GM23338 (cell line): ENCODE data around the gene CCDC167. TPM values are rescaled to one million over a fixed set of nuclear protein-coding genes. Genes with fewer than 3 reads are reported as not detected.

ENCODE experiments used
- ATAC-seq: fragments of 200-7000 bp; cut with Tn5 transposase; 3 replicates; pipeline ENCODE4 v1.9.1; 2020
- DNase-seq: peaks from one replicate; pipeline ENCODE4 v3.0.0-alpha.2; 2015; ENCODE audit warnings: low spot score
- H2AFZ ChIP-seq: fragments of 200-600 bp; sonication (generic); 2 replicates; pipeline ENCODE4 v1.8.0; 2016; ENCODE audit warnings: antibody characterized with exemption, mild to moderate bottlenecking, moderate library complexity
- H3F3A ChIP-seq: fragments of 200-600 bp; sonication (generic); replicated peaks from 2 replicates; pipeline ENCODE4 v1.8.0; 2017; ENCODE audit warnings: antibody characterized with exemption, mixed run types, low read depth
- H3K27ac ChIP-seq: fragments of 200-600 bp; sonication (generic); 2 replicates; pipeline ENCODE4 v1.6.1; 2016; ENCODE audit warnings: low read depth
- H3K27me3 ChIP-seq: fragments of 200-600 bp; sonication (generic); 2 replicates; pipeline ENCODE4 v1.8.0; 2016; ENCODE audit warnings: mild to moderate bottlenecking, mixed run types, moderate library complexity; ENCODE audit not compliant: insufficient read depth
- H3K36me3 ChIP-seq: fragments of 200-600 bp; sonication (generic); 2 replicates; pipeline ENCODE4 v1.8.0; 2016; ENCODE audit warnings: mild to moderate bottlenecking; ENCODE audit not compliant: insufficient read depth
- H3K4me1 ChIP-seq: fragments of 200-600 bp; sonication (generic); 2 replicates; pipeline ENCODE4 v1.8.0; 2016; ENCODE audit warnings: mild to moderate bottlenecking, moderate library complexity; ENCODE audit not compliant: insufficient read depth
- H3K4me2 ChIP-seq: fragments of 200-600 bp; sonication (generic); 2 replicates; pipeline ENCODE4 v1.7.1; 2017; ENCODE audit warnings: mixed run types
- H3K4me3 ChIP-seq: fragments of 200-600 bp; sonication (generic); 2 replicates; pipeline ENCODE4 v1.6.1; 2016; ENCODE audit warnings: mixed run types
- H3K79me2 ChIP-seq: fragments of 200-600 bp; sonication (generic); replicated peaks from 2 replicates; pipeline ENCODE4 v1.8.0; 2017; ENCODE audit warnings: mild to moderate bottlenecking; ENCODE audit not compliant: insufficient read depth
- H3K9me2 ChIP-seq: fragments of 200-600 bp; sonication (generic); 2 replicates; pipeline ENCODE4 v1.8.0; 2017; ENCODE audit not compliant: insufficient read depth
- H4K20me1 ChIP-seq: fragments of 200-600 bp; sonication (generic); replicated peaks from 2 replicates; pipeline ENCODE4 v1.8.0; 2017; ENCODE audit warnings: mild to moderate bottlenecking; ENCODE audit not compliant: insufficient read depth
- H3K27ac Mint-ChIP-seq: 2 replicates; pipeline ENCODE4 v1.8.0; 2020; ENCODE audit warnings: inconsistent platforms, mild to moderate bottlenecking, moderate library complexity, mixed read lengths
- H3K27me3 Mint-ChIP-seq: 3 replicates; pipeline ENCODE4 v1.8.0; 2022; ENCODE audit warnings: low read depth, mild to moderate bottlenecking, moderate library complexity, mixed read lengths, inconsistent platforms; ENCODE audit not compliant: insufficient read depth, poor library complexity
- H3K36me3 Mint-ChIP-seq: 3 replicates; pipeline ENCODE4 v1.8.0; 2021; ENCODE audit warnings: low read depth, mild to moderate bottlenecking, inconsistent platforms, moderate library complexity, mixed read lengths
- H3K4me1 Mint-ChIP-seq: 3 replicates; pipeline ENCODE4 v1.8.0; 2020; ENCODE audit warnings: mild to moderate bottlenecking, inconsistent platforms, mixed read lengths
- H3K4me3 Mint-ChIP-seq: 3 replicates; pipeline ENCODE4 v1.8.0; 2021; ENCODE audit warnings: moderate library complexity, mild to moderate bottlenecking, inconsistent platforms, mixed read lengths
- H3K9me3 Mint-ChIP-seq: 3 replicates; pipeline ENCODE4 v1.8.0; 2020; ENCODE audit warnings: moderate library complexity, mild to moderate bottlenecking, inconsistent platforms, mixed read lengths
- EZH2phosphoT487 ChIP-seq: fragments of 200-600 bp; sonication (generic); IDR thresholded peaks from one replicate; pipeline ENCODE4 v1.8.1; 2018; ENCODE audit warnings: antibody characterized with exemption; ENCODE audit not compliant: unreplicated experiment
- JUNB ChIP-seq: IDR thresholded peaks from one replicate; pipeline ENCODE4 v1.6.1; 2016; ENCODE audit warnings: antibody characterized with exemption; ENCODE audit not compliant: unreplicated experiment
- POLR2AphosphoS5 ChIP-seq: IDR thresholded peaks from 2 replicates; pipeline ENCODE4 v1.6.1; 2016; ENCODE audit warnings: antibody characterized with exemption, low read depth
- ZNF114 ChIP-seq: fragments of 250-450 bp; sonication (Bioruptor Pico); IDR thresholded peaks from 2 replicates; pipeline ENCODE4 v1.5.0; 2020; ENCODE audit warnings: mild to moderate bottlenecking, moderate library complexity
- polyA plus RNA-seq: library from polyadenylated mRNA; unstranded; fragments of >200 nt; fragmentation: Nextera tagmentation; extraction: Ambion mirVana; gene quantifications from 2 replicates; pipeline ENCODE4 v1.2.1, GENCODE V29; 2016
- total RNA-seq: library from RNA; depleted of rRNA; stranded (reverse); fragments of >200 nt; shearing (Covaris generic); gene quantifications from 2 replicates; pipeline ENCODE4 v1.2.3, GENCODE V29; 2014
- TF ChIP-seq, protein P1 (sequence below): fragments of 250-450 bp; sonication (Bioruptor Pico); IDR thresholded peaks from 2 replicates; pipeline ENCODE4 v1.5.0; 2020; ENCODE audit warnings: mild to moderate bottlenecking, moderate library complexity

The CCDC167 gene
- total and polyA plus RNA-seq, 2 experiments from 2014 or later: 17.6 to 21.4 TPM

DNA sequence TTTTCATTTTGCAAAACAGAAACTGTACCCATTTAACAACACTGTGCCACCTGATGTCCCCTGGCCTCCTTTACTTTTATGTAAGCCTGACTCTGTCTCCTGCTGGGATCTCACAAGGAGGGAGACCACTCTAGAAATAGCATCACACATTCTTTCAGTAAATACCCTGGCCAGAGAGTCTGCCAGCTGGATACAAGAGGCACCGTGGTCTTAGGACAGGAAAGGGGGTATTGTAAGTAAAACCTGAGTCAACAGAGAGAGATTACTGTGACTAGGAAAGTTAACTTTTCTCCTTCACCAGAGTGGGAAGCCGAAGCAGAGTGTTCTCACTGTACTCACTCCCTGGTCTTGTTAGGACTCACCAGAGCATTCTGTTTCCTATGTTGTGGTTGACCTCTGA lies 38.9 kb downstream of the CCDC167 start:
- Mint-ChIP-seq H3K36me3 (peaks cover 47% of the 10 kb centered on the region), H3K9me3 (no peaks in the 10 kb centered on the region), H3K27me3 (peaks cover 2% of the 10 kb centered on the region), H3K4me3 (no peak overlapping the region), H3K4me1 (0 out of 3 replicates have a peak, but pooled peaks cover 5% of the 10 kb centered on the region), H3K27ac (no peak overlapping the region)
- Histone ChIP-seq H3K4me1 (no peaks in the 10 kb centered on the region), H3K36me3 (peaks cover 9% of the 10 kb centered on the region; the same call in 1 of the 2 replicates), H3K27me3 (no peaks in the 10 kb centered on the region), H3K79me2 (no peaks in the 10 kb centered on the region), H3F3A (no peaks in the 10 kb centered on the region), H3K4me3 (no peak overlapping the region), H2AFZ (no peak overlapping the region), H3K9me2 (no peaks in the 10 kb centered on the region), H4K20me1 (no peaks in the 10 kb centered on the region; the same call in 1 of the 2 replicates), H3K27ac (no peak overlapping the region), H3K4me2 (no peak overlapping the region)
- DNase-seq: no peak
- TF ChIP-seq POLR2AphosphoS5: no peak
- no peak for TF ChIP-seq ZNF114 (CRISPR knock-in tag)
- TF ChIP-seq, protein P1, sequence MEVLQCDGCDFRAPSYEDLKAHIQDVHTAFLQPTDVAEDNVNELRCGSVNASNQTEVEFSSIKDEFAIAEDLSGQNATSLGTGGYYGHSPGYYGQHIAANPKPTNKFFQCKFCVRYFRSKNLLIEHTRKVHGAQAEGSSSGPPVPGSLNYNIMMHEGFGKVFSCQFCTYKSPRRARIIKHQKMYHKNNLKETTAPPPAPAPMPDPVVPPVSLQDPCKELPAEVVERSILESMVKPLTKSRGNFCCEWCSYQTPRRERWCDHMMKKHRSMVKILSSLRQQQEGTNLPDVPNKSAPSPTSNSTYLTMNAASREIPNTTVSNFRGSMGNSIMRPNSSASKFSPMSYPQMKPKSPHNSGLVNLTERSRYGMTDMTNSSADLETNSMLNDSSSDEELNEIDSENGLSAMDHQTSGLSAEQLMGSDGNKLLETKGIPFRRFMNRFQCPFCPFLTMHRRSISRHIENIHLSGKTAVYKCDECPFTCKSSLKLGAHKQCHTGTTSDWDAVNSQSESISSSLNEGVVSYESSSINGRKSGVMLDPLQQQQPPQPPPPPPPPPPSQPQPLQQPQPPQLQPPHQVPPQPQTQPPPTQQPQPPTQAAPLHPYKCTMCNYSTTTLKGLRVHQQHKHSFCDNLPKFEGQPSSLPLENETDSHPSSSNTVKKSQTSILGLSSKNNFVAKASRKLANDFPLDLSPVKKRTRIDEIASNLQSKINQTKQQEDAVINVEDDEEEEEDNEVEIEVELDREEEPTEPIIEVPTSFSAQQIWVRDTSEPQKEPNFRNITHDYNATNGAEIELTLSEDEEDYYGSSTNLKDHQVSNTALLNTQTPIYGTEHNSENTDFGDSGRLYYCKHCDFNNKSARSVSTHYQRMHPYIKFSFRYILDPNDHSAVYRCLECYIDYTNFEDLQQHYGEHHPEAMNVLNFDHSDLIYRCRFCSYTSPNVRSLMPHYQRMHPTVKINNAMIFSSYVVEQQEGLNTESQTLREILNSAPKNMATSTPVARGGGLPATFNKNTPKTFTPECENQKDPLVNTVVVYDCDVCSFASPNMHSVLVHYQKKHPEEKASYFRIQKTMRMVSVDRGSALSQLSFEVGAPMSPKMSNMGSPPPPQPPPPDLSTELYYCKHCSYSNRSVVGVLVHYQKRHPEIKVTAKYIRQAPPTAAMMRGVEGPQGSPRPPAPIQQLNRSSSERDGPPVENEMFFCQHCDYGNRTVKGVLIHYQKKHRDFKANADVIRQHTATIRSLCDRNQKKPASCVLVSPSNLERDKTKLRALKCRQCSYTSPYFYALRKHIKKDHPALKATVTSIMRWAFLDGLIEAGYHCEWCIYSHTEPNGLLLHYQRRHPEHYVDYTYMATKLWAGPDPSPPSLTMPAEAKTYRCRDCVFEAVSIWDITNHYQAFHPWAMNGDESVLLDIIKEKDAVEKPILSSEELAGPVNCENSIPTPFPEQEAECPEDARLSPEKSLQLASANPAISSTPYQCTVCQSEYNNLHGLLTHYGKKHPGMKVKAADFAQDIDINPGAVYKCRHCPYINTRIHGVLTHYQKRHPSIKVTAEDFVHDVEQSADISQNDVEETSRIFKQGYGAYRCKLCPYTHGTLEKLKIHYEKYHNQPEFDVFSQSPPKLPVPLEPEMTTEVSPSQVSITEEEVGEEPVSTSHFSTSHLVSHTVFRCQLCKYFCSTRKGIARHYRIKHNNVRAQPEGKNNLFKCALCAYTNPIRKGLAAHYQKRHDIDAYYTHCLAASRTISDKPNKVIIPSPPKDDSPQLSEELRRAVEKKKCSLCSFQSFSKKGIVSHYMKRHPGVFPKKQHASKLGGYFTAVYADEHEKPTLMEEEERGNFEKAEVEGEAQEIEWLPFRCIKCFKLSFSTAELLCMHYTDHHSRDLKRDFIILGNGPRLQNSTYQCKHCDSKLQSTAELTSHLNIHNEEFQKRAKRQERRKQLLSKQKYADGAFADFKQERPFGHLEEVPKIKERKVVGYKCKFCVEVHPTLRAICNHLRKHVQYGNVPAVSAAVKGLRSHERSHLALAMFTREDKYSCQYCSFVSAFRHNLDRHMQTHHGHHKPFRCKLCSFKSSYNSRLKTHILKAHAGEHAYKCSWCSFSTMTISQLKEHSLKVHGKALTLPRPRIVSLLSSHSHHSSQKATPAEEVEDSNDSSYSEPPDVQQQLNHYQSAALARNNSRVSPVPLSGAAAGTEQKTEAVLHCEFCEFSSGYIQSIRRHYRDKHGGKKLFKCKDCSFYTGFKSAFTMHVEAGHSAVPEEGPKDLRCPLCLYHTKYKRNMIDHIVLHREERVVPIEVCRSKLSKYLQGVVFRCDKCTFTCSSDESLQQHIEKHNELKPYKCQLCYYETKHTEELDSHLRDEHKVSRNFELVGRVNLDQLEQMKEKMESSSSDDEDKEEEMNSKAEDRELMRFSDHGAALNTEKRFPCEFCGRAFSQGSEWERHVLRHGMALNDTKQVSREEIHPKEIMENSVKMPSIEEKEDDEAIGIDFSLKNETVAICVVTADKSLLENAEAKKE (CRISPR knock-in tag): no peak
- ATAC-seq: no peak

DNA sequence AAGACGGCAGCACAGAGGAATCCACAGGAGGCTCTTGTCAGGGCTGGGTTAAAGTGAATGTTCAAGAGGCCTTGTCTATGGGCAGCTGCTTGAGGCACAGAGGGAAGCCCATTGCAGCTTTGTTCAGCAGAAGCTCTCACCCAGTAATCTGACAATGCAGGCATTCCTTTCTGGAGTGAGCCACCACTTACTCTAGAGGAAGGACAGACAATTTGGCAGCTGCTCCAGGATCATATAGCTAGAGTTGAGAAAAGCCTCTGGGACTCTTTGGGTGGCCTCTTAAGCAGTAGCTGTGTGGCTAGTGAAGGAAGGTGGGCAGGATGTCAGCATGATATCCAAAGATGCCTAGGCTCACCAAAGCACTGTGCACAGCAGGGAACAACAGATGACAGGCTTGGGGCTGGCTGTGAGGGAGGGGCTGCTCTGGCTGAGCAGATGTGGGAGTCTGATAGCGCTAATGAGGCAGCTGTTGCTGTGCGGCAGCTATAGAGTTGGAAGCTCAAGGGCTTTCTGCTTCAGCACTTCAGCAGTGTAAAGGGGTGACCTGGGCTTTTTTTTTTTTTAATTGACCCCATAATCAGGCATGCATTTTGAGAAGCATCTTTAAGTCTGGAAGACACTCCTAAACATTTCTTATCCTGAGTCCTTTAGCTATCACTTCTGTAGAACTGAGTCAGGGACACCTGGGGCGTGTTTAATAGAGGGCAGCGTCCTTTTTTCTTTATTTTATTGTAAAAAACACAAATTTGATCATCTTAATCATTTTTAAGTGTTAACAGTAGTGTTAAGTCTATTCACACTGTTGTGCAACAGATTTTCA lies 39.5 kb downstream of the CCDC167 start:
- Histone ChIP-seq H3K4me2 (no peak overlapping the region), H3K27me3 (no peaks in the 10 kb centered on the region), H3F3A (no peaks in the 10 kb centered on the region), H3K4me3 (no peak overlapping the region), H2AFZ (no peak overlapping the region), H3K79me2 (no peaks in the 10 kb centered on the region), H3K27ac (no peak overlapping the region), H3K9me2 (no peaks in the 10 kb centered on the region), H4K20me1 (no peaks in the 10 kb centered on the region; the same call in 1 of the 2 replicates), H3K4me1 (no peaks in the 10 kb centered on the region), H3K36me3 (peaks cover 5% of the 10 kb centered on the region; the same call in 1 of the 2 replicates)
- DNase-seq (no peak), ATAC-seq (peak; percentile 68)
- H3K4me3 Mint-ChIP-seq: no peak overlapping the region
- no peak overlapping the region; the same call in 1 of the 2 replicates for H3K27ac Mint-ChIP-seq
- 0 out of 3 replicates have a peak, but pooled peaks cover 5% of the 10 kb centered on the region for H3K4me1 Mint-ChIP-seq
- peaks cover 2% of the 10 kb centered on the region for H3K27me3 Mint-ChIP-seq
- H3K9me3 Mint-ChIP-seq: no peaks in the 10 kb centered on the region
- peaks cover 41% of the 10 kb centered on the region for H3K36me3 Mint-ChIP-seq
- TF ChIP-seq, protein P1 (CRISPR knock-in tag): 0 out of 2 replicates have a peak, but pooled peaks have one; percentile 10
- TF ChIP-seq EZH2phosphoT487: no peak
- TF ChIP-seq JUNB: no peak
